ENCODE data around the gene RSRC1. TPM values are rescaled to one million over a fixed set of nuclear protein-coding genes. Genes with fewer than 3 reads are reported as not detected.

RSRC1 gene
- total and polyA plus RNA-seq, 3 donors from 2014 or later = 12.6 to 53.3 (median 43.8) TPM

GRCh38 chr3:158261371-158261991 is 151.6 kb downstream of the RSRC1 start:
- H3K4me3 ChIP-seq = no peak overlapping the region
- TF ChIP-seq POLR2A (IDR thresholded peaks at IDR 0.05) = no peak
- TF ChIP-seq, protein P1, sequence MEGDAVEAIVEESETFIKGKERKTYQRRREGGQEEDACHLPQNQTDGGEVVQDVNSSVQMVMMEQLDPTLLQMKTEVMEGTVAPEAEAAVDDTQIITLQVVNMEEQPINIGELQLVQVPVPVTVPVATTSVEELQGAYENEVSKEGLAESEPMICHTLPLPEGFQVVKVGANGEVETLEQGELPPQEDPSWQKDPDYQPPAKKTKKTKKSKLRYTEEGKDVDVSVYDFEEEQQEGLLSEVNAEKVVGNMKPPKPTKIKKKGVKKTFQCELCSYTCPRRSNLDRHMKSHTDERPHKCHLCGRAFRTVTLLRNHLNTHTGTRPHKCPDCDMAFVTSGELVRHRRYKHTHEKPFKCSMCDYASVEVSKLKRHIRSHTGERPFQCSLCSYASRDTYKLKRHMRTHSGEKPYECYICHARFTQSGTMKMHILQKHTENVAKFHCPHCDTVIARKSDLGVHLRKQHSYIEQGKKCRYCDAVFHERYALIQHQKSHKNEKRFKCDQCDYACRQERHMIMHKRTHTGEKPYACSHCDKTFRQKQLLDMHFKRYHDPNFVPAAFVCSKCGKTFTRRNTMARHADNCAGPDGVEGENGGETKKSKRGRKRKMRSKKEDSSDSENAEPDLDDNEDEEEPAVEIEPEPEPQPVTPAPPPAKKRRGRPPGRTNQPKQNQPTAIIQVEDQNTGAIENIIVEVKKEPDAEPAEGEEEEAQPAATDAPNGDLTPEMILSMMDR (IDR thresholded peaks at IDR 0.05) = no peak
- 74 to 82% methylated on average over 4 of the region's 4 CpGs for WGBS, 2 donors
- H3K27ac ChIP-seq = no peak overlapping the region
- DNase-seq = no peak
- no peaks in the 10 kb centered on the region for H3K4me1 ChIP-seq
- H3K36me3 ChIP-seq (ENCODE audit: low read depth, missing control alignments) = no peaks in the 10 kb centered on the region
- H3K27me3 ChIP-seq = no peaks in the 10 kb centered on the region
- no peaks in the 10 kb centered on the region for H3K9me3 ChIP-seq
- intact Hi-C loops (cut with DNase I; ENCODE audit: low total_unique reads) = no loop called here

DNA sequence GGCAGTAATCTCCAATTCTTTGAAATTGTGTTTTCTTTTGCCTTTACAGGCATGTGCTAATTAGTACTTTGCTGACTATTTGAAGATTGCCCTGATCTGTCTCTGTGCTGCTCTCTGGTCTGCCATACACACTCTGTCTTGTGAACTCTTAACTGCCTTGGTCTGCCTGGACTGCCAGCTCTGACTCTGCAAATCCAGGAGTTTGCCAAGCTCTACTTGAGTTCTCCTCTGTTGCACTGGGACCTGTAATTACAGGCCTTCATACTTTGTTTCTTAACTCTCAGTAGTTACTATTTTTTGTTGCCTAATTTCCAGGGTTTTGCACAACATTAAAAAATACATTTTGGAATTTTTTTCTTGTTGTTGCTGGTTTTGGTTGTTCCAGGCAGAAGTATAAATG is 155.0 kb downstream of the RSRC1 start:
- no peaks in the 10 kb centered on the region for H3K4me1 ChIP-seq
- H3K9me3 ChIP-seq = no peaks in the 10 kb centered on the region
- no peak overlapping the region for H3K27ac ChIP-seq
- H3K4me3 ChIP-seq = no peak overlapping the region
- no peak for DNase-seq
- intact Hi-C loops (cut with DNase I; ENCODE audit: low total_unique reads) = no loop called here
- no peak for TF ChIP-seq POLR2A (IDR thresholded peaks at IDR 0.05)
- no peaks in the 10 kb centered on the region for H3K36me3 ChIP-seq (ENCODE audit: low read depth, missing control alignments)
- H3K27me3 ChIP-seq = no peaks in the 10 kb centered on the region

DNA sequence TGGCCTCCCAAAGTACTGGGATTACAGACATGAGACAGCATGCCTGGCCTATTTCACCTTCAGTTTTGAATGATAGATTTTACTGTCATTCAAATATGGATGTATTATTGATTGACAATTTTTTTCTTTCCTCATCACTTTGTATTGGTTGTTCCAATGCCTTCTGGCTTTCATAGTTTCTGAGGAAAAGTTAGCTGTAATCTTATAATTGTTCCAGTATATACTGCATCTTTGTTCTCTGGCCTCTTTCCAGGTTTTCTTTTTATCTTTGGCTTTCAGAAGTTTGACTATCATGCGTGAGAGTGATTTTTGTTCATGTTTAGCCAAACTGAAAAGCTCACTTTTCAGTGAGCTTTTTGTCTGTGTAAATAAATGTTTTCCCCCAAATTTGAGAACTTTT is 157.1 kb downstream of the RSRC1 start:
- TF ChIP-seq POLR2A (IDR thresholded peaks at IDR 0.05) = no peak
- TF ChIP-seq, protein P1 (IDR thresholded peaks at IDR 0.05) = no peak
- WGBS, 2 donors = 86 to 94% methylated on average over 1 of the region's 1 CpG
- Histone ChIP-seq H3K27me3 (no peaks in the 10 kb centered on the region), H3K4me3 (no peak overlapping the region), H3K27ac (no peak overlapping the region), H3K4me1 (no peaks in the 10 kb centered on the region), H3K9me3 (no peaks in the 10 kb centered on the region), H3K36me3 (ENCODE audit: low read depth, missing control alignments) (no peaks in the 10 kb centered on the region)
- intact Hi-C loops (cut with DNase I; ENCODE audit: low total_unique reads) = no loop called here
- DNase-seq = no peak

DNA sequence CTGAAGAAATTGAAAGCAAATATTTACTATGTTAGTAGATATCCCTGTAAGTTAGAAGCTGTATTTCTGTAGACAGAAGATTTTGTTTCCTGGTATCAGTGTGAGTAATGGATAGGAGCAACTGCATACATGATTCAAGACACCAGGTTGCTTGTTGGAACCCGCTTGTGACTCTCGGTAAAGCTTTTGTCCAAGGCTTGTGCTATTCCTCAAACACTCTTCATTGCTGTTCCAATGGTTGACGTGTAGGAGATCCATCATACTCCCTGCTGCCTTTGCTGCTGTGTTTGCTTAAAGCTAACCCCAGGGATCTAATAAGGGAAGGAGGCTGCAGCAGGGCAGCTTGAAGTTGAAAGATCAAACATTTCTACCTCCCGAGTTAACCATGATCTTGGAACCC is 160.1 kb downstream of the RSRC1 start:
- no peaks in the 10 kb centered on the region for H3K9me3 ChIP-seq
- no peaks in the 10 kb centered on the region for H3K36me3 ChIP-seq (ENCODE audit: low read depth, missing control alignments)
- no peak overlapping the region for H3K27ac ChIP-seq
- intact Hi-C loops (cut with DNase I; ENCODE audit: low total_unique reads) = no loop called here
- TF ChIP-seq, protein P1 (IDR thresholded peaks at IDR 0.05) = no peak
- TF ChIP-seq POLR2A (IDR thresholded peaks at IDR 0.05) = no peak
- no peak for DNase-seq
- no peaks in the 10 kb centered on the region for H3K4me1 ChIP-seq
- no peaks in the 10 kb centered on the region for H3K27me3 ChIP-seq
- no peak overlapping the region for H3K4me3 ChIP-seq
- 94 to 95% methylated on average over 4 of the region's 4 CpGs for WGBS, 2 donors

DNA sequence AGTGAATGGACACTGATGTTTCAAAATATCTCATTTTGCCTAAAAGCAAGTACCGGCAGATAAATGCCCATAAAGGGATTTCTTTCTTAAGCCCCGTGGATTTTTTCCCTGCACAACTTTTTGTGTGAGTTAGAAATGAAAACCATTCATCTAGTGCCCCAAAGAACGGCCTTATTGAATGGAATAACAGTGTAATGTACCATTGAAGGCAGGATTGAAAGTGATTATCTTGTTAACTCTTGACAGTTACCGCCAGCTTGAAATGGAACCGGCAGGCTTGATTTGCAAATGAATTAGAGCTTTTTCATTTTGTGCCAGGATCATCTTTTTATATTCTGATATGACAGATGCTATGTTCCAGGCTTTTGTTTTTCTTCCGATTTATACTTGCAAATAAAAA is 162.2 kb downstream of the RSRC1 start:
- no peak overlapping the region for H3K27ac ChIP-seq
- H3K4me1 ChIP-seq = no peaks in the 10 kb centered on the region
- 84 to 86% methylated on average over 6 of the region's 6 CpGs for WGBS, 2 donors
- no peak for TF ChIP-seq POLR2A (IDR thresholded peaks at IDR 0.05)
- TF ChIP-seq, protein P1 (IDR thresholded peaks at IDR 0.05) = no peak
- DNase-seq = no peak
- no peaks in the 10 kb centered on the region for H3K36me3 ChIP-seq (ENCODE audit: low read depth, missing control alignments)
- intact Hi-C loops (cut with DNase I; ENCODE audit: low total_unique reads) = no loop called here
- H3K9me3 ChIP-seq = no peaks in the 10 kb centered on the region
- no peaks in the 10 kb centered on the region for H3K27me3 ChIP-seq
- no peak overlapping the region for H3K4me3 ChIP-seq
